GM21423 (cell line): ENCODE results near the gene DAD1.
"Not testable (repeated sequence)": the region's sequence is repeated elsewhere in the genome, so short reads cannot be mapped to it uniquely, and the experiment has no call there.

Source experiments
- ATAC-seq: cut with Tn5 transposase; IDR thresholded peaks from one replicate; pipeline ENCODE4 v1.9.1; 2021; ENCODE audit warnings: mild to moderate bottlenecking, moderate library complexity; ENCODE audit not compliant: unreplicated experiment

Gene DAD1

GRCh38 chr14:22553861-22554497 is 35.0 kb downstream of the DAD1 start:
- ATAC-seq, result not testable (repeated sequence)

DNA sequence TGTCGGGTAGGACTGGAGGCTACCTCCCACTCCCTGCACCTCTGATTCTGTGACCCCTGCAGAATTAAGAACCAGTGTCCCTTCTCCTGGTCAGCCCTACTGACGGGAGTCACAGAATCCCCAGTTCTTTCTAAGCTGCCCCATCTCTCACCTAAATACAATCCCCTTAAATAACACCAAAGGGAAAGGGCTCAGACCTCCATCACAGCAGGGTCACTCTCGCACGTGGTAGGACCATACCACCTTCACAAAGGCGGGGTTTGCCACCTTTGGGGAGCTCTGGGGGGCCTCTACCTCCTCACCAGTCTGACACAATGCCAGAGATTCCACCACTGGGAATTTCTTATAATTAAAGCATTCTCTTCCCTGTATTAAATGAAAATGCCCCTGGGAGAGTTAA is 35.6 kb downstream of the DAD1 start:
- no peak for ATAC-seq

DNA sequence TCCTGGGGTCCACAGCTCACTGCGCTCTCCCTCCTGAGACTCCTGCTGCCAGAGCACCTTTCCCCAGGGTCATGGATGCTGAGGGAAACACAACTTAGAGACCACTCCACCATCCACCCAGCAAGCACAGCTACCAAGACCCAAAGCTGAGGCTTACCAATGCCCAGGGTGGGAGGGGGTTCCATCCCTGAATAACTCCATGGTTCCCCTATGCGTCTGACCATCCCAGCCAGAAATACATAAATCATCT is 36.3 kb downstream of the DAD1 start:
- ATAC-seq, result no peak

DNA sequence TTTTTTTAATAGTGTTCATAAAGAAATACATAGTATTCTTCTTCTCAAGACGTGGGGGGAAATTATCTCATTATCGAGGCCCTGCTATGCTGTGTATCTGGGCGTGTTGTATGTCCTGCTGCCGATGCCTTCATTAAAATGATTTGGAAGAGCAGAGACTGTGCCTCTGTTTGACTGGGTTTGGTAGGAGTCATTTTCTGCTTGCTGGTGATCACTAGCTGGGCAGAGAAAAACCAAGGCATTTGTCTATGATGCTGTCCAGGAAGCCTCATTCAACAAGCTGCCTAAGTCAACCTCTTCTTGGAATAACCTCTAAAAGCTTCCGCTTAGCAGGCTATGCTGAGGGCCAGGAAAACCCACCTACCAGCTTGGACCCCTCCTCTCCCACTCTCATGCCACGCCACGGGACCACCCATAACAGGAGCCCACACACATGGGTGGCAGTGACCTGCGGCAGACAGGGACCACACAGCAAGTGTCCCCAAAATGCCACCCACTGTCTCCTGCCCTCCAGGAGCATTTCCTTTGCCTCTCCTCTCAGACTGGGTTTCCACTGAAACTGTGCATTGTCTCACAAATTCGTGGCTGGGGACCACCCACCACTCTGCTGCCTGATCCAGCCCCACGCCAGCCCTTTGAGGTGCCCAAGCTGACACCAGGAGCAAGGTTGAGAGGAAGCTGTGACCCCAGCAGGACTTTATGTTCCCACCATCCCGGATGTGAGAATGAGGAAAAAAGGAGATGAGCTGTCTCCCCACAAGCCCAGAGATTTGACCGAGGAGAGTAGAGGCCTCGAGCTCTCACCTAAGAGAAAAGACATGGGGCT is 36.8 kb downstream of the DAD1 start:
- ATAC-seq, result no peak

DNA sequence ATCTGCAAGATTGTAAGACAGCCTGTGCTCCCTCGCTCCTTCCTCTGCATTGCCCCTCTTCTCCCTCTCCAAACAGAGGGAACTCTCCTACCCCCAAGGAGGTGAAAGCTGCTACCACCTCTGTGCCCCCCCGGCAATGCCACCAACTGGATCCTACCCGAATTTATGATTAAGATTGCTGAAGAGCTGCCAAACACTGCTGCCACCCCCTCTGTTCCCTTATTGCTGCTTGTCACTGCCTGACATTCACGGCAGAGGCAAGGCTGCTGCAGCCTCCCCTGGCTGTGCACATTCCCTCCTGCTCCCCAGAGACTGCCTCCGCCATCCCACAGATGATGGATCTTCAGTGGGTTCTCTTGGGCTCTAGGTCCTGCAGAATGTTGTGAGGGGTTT is 37.4 kb downstream of the DAD1 start:
- no peak for ATAC-seq

GRCh38 chr14:22549981-22550673 is 38.9 kb downstream of the DAD1 start:
- peak; percentile 46 for ATAC-seq

DNA sequence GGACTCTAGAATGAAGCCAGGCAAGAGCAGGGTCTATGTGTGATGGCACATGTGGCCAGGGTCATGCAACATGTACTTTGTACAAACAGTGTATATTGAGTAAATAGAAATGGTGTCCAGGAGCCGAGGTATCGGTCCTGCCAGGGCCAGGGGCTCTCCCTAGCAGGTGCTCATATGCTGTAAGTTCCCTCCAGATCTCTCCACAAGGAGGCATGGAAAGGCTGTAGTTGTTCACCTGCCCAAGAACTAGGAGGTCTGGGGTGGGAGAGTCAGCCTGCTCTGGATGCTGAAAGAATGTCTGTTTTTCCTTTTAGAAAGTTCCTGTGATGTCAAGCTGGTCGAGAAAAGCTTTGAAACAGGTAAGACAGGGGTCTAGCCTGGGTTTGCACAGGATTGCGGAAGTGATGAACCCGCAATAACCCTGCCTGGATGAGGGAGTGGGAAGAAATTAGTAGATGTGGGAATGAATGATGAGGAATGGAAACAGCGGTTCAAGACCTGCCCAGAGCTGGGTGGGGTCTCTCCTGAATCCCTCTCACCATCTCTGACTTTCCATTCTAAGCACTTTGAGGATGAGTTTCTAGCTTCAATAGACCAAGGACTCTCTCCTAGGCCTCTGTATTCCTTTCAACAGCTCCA is 39.6 kb downstream of the DAD1 start:
- no peak for ATAC-seq

- ATAC-seq, result no peak
These were observed 40.9 kb downstream of the DAD1 start for GRCh38 chr14:22547948-22548750.

DNA sequence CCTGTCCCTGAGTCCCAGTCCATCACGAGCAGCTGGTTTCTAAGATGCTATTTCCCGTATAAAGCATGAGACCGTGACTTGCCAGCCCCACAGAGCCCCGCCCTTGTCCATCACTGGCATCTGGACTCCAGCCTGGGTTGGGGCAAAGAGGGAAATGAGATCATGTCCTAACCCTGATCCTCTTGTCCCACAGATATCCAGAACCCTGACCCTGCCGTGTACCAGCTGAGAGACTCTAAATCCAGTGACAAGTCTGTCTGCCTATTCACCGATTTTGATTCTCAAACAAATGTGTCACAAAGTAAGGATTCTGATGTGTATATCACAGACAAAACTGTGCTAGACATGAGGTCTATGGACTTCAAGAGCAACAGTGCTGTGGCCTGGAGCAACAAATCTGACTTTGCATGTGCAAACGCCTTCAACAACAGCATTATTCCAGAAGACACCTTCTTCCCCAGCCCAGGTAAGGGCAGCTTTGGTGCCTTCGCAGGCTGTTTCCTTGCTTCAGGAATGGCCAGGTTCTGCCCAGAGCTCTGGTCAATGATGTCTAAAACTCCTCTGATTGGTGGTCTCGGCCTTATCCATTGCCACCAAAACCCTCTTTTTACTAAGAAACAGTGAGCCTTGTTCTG is 41.6 kb downstream of the DAD1 start:
- ATAC-seq, result no peak

DNA sequence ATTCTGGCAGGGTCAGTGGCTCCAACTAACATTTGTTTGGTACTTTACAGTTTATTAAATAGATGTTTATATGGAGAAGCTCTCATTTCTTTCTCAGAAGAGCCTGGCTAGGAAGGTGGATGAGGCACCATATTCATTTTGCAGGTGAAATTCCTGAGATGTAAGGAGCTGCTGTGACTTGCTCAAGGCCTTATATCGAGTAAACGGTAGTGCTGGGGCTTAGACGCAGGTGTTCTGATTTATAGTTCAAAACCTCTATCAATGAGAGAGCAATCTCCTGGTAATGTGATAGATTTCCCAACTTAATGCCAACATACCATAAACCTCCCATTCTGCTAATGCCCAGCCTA is 42.3 kb downstream of the DAD1 start:
- ATAC-seq, result no peak

DNA sequence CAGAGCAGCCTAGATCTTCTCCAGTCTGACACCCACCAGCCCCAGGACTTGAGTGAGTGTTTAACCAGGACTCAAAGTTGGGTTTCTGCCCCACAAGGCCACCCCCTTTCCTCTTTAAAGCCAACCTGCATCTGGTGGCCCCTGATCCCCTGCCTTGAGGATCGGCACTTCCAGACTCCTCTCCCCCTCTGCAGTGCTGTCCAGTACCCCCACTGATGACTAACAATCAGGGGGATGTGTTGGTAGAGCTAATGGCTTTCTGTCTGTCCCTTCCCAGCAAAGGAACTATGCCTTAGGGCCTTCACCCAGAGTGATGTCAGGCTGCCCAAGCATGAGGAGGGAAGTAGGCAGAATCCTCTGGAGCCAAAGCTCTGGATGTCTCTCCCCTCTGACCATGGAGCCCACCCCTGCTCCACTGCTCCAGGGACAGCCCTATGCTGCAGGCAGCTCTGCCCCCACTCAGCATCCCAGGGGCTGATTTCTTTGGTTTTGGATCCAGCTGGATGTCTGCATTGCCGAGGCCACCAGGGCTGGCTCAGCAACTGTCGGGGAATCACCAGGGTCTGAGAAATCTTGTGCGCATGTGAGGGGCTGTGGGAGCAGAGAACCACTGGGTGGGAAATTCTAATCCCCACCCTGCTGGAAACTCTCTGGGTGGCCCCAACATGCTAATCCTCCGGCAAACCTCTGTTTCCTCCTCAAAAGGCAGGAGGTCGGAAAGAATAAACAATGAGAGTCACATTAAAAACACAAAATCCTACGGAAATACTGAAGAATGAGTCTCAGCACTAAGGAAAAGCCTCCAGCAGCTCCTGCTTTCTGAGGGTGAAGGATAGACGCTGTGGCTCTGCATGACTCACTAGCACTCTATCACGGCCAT is 42.9 kb downstream of the DAD1 start:
- no peak for ATAC-seq

- no peak for ATAC-seq
These were observed 44.1 kb downstream of the DAD1 start for GRCh38 chr14:22544881-22545420.

DNA sequence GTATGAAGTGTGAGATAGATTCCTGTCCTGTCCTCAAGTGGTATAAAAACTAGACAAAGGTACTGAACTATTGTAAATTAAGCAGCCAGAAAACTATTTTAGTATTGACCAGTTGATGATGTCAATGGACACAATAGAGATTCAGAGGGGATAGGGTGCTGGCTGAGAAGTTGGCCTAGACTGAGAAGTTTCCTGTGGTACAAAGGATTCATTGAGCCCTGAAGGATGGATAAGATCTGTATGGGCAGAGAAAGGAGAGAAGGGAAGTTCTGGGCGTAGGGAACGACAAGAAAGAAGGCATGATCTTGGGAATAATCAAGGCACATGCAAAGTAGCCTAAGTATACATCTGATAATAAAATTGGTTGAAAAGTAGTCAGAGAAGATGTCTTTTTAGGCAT is 44.6 kb downstream of the DAD1 start:
- ATAC-seq, result no peak

DNA sequence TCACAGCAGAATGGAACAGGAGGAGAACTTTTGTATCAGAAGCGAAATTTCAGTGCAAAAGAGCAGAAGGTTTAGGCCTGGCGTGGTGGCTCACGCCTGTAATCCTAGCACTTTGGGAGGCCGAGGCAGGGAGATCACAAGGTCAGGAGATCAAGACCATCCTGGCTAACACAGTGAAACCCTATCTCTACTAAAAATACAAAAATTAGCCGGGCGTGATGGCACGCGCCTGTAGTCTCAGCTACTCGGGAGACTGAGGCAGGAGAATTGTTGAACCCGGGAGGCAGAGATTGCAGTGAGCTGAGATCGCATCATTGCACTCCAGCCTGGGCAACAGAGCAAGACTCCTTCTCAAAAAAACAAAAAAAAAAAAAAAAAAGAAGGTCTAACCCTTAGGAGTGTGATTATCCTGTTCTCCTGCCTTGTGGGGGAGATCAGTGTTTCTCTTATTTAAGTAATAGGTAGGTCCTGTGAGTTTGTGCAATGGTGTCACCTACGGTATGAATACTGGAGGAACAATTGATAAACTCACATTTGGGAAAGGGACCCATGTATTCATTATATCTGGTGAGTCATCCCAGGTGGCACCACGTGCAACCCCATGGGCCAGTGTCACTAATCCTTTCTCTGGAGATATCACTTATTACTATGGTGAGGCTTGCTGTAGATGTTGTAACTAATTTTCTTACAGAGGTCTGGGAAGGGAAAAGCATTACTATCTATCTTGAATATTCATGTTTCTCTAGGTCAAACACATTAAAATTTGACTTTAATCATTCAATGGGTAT is 45.3 kb downstream of the DAD1 start:
- not testable (repeated sequence) for ATAC-seq

DNA sequence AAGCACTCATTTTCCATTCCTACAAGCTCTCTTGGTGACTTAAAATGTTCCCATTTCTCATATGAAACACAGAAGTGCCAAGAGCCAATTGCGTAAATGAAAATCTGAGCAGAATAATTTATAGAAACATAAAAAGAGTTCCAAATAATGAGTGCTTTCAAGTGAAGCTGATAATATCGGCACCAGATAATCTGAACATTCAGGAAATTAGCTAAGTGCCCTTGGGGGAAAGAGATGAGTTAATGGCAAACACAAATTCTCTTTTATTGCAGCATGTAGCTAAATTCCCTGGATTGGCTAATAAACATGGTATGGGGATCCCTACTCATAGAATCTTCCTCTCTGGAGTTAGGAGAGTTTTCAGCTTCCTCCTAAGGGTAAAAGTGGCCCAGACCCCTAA is 46.7 kb downstream of the DAD1 start:
- ATAC-seq, result no peak

GRCh38 chr14:22541721-22542120 is 47.3 kb downstream of the DAD1 start:
- no peak for ATAC-seq

DNA sequence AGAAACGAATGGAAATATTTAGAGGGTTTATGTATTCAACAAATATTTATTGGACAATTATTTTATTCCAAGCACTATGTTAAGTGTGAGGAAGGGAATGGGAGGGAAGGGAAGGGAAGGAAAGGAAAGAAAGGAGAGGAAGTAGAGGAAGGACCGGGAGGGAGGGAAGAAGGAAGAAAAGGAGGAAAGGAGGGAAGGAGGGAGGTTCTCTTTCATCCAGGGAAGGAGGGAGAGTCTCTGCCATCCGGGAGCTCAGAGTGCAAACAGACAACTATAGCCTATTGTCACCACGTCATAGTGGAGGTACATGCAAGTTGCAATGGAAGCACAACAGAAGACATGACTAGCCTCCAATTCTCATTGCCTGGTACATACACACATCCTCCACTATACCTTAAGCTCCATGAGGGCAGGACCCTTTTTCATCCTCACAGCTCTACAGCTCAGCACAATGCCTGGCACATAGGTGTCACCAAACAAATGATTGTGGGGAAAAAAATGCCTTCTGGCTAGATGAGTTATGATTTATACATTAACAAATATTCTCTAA is 48.1 kb downstream of the DAD1 start:
- ATAC-seq, result no peak

DNA sequence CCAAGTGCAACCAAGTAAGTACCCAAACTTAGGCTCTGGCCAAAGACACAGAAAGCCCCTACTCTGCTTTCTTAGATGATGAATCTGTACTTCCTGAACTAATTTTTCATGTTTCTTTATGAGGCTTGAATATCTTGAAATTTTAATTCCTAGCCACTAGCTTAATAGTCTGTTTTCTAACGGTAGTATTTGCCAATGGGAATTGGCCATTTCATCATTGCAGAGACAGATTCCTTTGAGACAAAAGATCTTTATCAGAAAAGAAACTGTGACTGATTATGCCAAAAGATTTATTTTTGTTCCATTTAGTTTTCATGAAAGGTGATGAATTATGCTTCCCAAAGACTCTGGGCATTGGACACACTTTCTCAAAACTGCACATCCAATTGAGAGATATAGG is 48.7 kb downstream of the DAD1 start:
- no peak for ATAC-seq
